Neuronal stem cell (in vitro differentiated cells): ENCODE measurements around the gene NAT9.

Experiments
- DNase-seq: peaks from one replicate; pipeline ENCODE4 v3.0.0-alpha.2; 2013; ENCODE audit warnings: low spot score
- H2AFZ ChIP-seq: one replicate; pipeline ENCODE4 v1.6.1; 2013; ENCODE audit warnings: mild to moderate bottlenecking, low read length, inconsistent platforms
- H2AK5ac ChIP-seq: 2 replicates; pipeline ENCODE4 v1.6.1; 2013; ENCODE audit warnings: low read depth, mild to moderate bottlenecking, inconsistent platforms, low read length, moderate library complexity, mixed read lengths
- H2BK120ac ChIP-seq: 2 replicates; pipeline ENCODE4 v1.6.1; 2013; ENCODE audit warnings: low read depth, mild to moderate bottlenecking, inconsistent platforms, low read length, moderate library complexity, mixed read lengths
- H2BK12ac ChIP-seq: one replicate; pipeline ENCODE4 v1.6.1; 2013; ENCODE audit warnings: low read length, inconsistent platforms
- H2BK15ac ChIP-seq: 2 replicates; pipeline ENCODE4 v1.6.1; 2013; ENCODE audit warnings: mild to moderate bottlenecking, low read length, inconsistent platforms, mixed read lengths
- H2BK5ac ChIP-seq: one replicate; pipeline ENCODE4 v1.6.1; 2013; ENCODE audit warnings: inconsistent platforms, mild to moderate bottlenecking, low read length, moderate library complexity
- H3K14ac ChIP-seq: one replicate; pipeline ENCODE4 v1.6.1; 2013; ENCODE audit warnings: low read length, inconsistent platforms
- H3K18ac ChIP-seq: 2 replicates; pipeline ENCODE4 v1.6.1; 2013; ENCODE audit warnings: low read length, inconsistent platforms
- H3K23ac ChIP-seq: 2 replicates; pipeline ENCODE4 v1.6.1; 2013; ENCODE audit warnings: low read depth, mild to moderate bottlenecking, mixed read lengths, low read length, inconsistent platforms; ENCODE audit not compliant: poor library complexity
- H3K27ac ChIP-seq: replicated peaks from 3 replicates; pipeline ENCODE4 v1.5.1; 2013; ENCODE audit warnings: low read length, inconsistent platforms
- H3K27me3 ChIP-seq, 3 experiments: 2 replicates each; pipeline ENCODE4 v1.6.1; 2013; ENCODE audit warnings: low read length in 3 of 3, mild to moderate bottlenecking in 2 of 3, inconsistent platforms in 1 of 3, low read depth in 1 of 3, mixed read lengths in 1 of 3, moderate library complexity in 1 of 3; ENCODE audit not compliant: control insufficient read depth in 3 of 3, insufficient read depth in 3 of 3
- H3K36me3 ChIP-seq, 2 donors: replicated peaks in 1 of 2; 2 replicates each; pipeline ENCODE4 v1.6.1; 2013; ENCODE audit warnings: low read length in 2 of 2; ENCODE audit not compliant: control insufficient read depth in 2 of 2, insufficient read depth in 2 of 2
- H3K4ac ChIP-seq: 2 replicates; pipeline ENCODE4 v1.6.1; 2013; ENCODE audit warnings: inconsistent platforms, mild to moderate bottlenecking, low read length, moderate library complexity
- H3K4me1 ChIP-seq, 2 donors: 1 replicate in 1 of 2; 2 replicates in 1 of 2; pipeline ENCODE4 v1.6.1; 2013; ENCODE audit warnings: low read length in 2 of 2, low read depth in 1 of 2; ENCODE audit not compliant: control insufficient read depth in 2 of 2, insufficient read depth in 1 of 2
- H3K4me2 ChIP-seq: one replicate; pipeline ENCODE4 v1.6.1; 2013; ENCODE audit warnings: mild to moderate bottlenecking, low read length, inconsistent platforms; ENCODE audit not compliant: insufficient read depth, poor library complexity, severe bottlenecking
- H3K4me3 ChIP-seq, 2 donors: 2 replicates each; pipeline ENCODE4 v1.5.1; 2013; ENCODE audit warnings: low read length in 2 of 2, mild to moderate bottlenecking in 2 of 2, inconsistent platforms in 1 of 2, moderate library complexity in 1 of 2
- H3K79me1 ChIP-seq: one replicate; pipeline ENCODE4 v1.6.1; 2013; ENCODE audit warnings: low read depth, mild to moderate bottlenecking, inconsistent platforms, low read length, moderate library complexity
- H3K9ac ChIP-seq: one replicate; pipeline ENCODE4 v1.6.1; 2013; ENCODE audit warnings: mild to moderate bottlenecking, low read depth, low read length, inconsistent platforms; ENCODE audit not compliant: poor library complexity
- H3K9me3 ChIP-seq, 2 donors: replicated peaks in 1 of 2; 2 replicates each; pipeline versions ENCODE3 to v1.6.1; 2013; ENCODE audit warnings: low read length in 2 of 2, mild to moderate bottlenecking in 2 of 2, inconsistent platforms in 1 of 2, low read depth in 1 of 2, mixed read lengths in 1 of 2, moderate library complexity in 1 of 2; ENCODE audit not compliant: control insufficient read depth in 2 of 2, insufficient read depth in 1 of 2
- H4K8ac ChIP-seq: one replicate; pipeline ENCODE4 v1.6.1; 2013; ENCODE audit warnings: low read depth, mild to moderate bottlenecking, inconsistent platforms, low read length, moderate library complexity
- H4K91ac ChIP-seq: one replicate; pipeline ENCODE4 v1.6.1; 2013; ENCODE audit warnings: low read length, low read depth, mild to moderate bottlenecking, inconsistent platforms; ENCODE audit not compliant: poor library complexity
- WGBS, 2 donors: extraction: QIAGEN DNeasy Blood & Tissue Kit; methylation state at CpG; one replicate each; pipeline ENCODE4 v1.1.7; 2013; ENCODE audit warnings: missing lambda C conversion rate in 2 of 2, mixed read lengths in 1 of 2; ENCODE audit not compliant: insufficient read length in 2 of 2, insufficient replicate concordance in 1 of 2; ENCODE audit errors: extremely low coverage in 2 of 2; 5-methylcytosine and 5-hydroxymethylcytosine counted together

The NAT9 gene

GRCh38 chr17:74790161-74791058 lies 14.3 kb upstream of the NAT9 start:
- H3K79me1 ChIP-seq = no peaks in the 10 kb centered on the region
- peaks cover 29 to 51% of the 10 kb centered on the region in 2 donors for H3K36me3 ChIP-seq

GRCh38 chr17:74786431-74787055 lies 10.4 kb upstream of the NAT9 start:
- Histone ChIP-seq H3K23ac (no peak overlapping the region), H3K27me3 (no peaks in the 10 kb centered on the region), H3K4me1 (no peaks in the 10 kb centered on the region), H3K18ac (no peak overlapping the region), H3K9me3 (no peaks in the 10 kb centered on the region), H2AK5ac (no peak overlapping the region), H3K4me3 (no peak overlapping the region), H2BK15ac (no peak overlapping the region), H4K8ac (no peak overlapping the region), H3K9ac (no peak overlapping the region), H3K79me1 (no peaks in the 10 kb centered on the region), H3K14ac (no peak overlapping the region), H2BK5ac (no peak overlapping the region), H3K36me3 (peaks cover 15 to 29% of the 10 kb centered on the region in 2 donors), H2AFZ (no peak overlapping the region), H3K27ac (no peak overlapping the region), H2BK12ac (no peak overlapping the region), H3K4ac (no peak overlapping the region), H3K4me2 (no peak overlapping the region), H4K91ac (no peak overlapping the region), H2BK120ac (no peak overlapping the region)
- 100% methylated on average over 4 of the region's 16 CpGs; no CpG with 5 or more reads in 1 of the 2 donors for WGBS, 2 donors
- DNase-seq = no peak

More at GRCh38 chr17:74790161-74791058, 14.3 kb upstream of the NAT9 start:
- Histone ChIP-seq H2AK5ac (no peak overlapping the region), H2AFZ (no peak overlapping the region), H2BK120ac (no peak overlapping the region), H3K9ac (no peak overlapping the region), H3K27ac (no peak overlapping the region), H3K4me3 (no peak overlapping the region), H3K27me3 (no peaks in the 10 kb centered on the region), H4K8ac (no peak overlapping the region), H2BK5ac (no peak overlapping the region), H3K4me1 (no peaks in the 10 kb centered on the region), H3K14ac (no peak overlapping the region), H2BK12ac (no peak overlapping the region), H2BK15ac (no peak overlapping the region), H4K91ac (no peak overlapping the region), H3K23ac (no peak overlapping the region), H3K18ac (no peak overlapping the region), H3K4me2 (no peak overlapping the region), H3K4ac (no peak overlapping the region), H3K9me3 (no peaks in the 10 kb centered on the region)
- DNase-seq = no peak
- no CpG with 5 or more reads among the region's 21 CpGs for WGBS, 2 donors

GRCh38 chr17:74785981-74786360 lies 9.8 kb upstream of the NAT9 start:
- Histone ChIP-seq H3K4me3 (no peak overlapping the region), H3K36me3 (peaks cover 13 to 29% of the 10 kb centered on the region in 2 donors)
- DNase-seq = no peak

More at GRCh38 chr17:74785981-74786360, 9.8 kb upstream of the NAT9 start:
- no peak overlapping the region for H3K4me2 ChIP-seq
- no peak overlapping the region for H3K9ac ChIP-seq
- H3K9me3 ChIP-seq = no peaks in the 10 kb centered on the region
- no peak overlapping the region for H2BK5ac ChIP-seq
- H3K4ac ChIP-seq = no peak overlapping the region
- no peaks in the 10 kb centered on the region for H3K79me1 ChIP-seq
- H3K14ac ChIP-seq = no peak overlapping the region
- no peaks in the 10 kb centered on the region for H3K27me3 ChIP-seq
- H3K27ac ChIP-seq = no peak overlapping the region
- H2AK5ac ChIP-seq = no peak overlapping the region
- no peak overlapping the region for H4K91ac ChIP-seq
- no peak overlapping the region for H3K23ac ChIP-seq
- H2BK120ac ChIP-seq = no peak overlapping the region
- WGBS, 2 donors = no CpG with 5 or more reads among the region's 9 CpGs
- H2BK12ac ChIP-seq = no peak overlapping the region
- H2BK15ac ChIP-seq = no peak overlapping the region
- H2AFZ ChIP-seq = no peak overlapping the region
- H3K18ac ChIP-seq = no peak overlapping the region
- no peak overlapping the region for H4K8ac ChIP-seq
- no peaks in the 10 kb centered on the region for H3K4me1 ChIP-seq
